Measurements from ENCODE around the gene ADAMTS17. TPM values are rescaled to one million over a fixed set of nuclear protein-coding genes. Genes with fewer than 3 reads are reported as not detected.

ADAMTS17 gene
- total RNA-seq, 1 experiment from 2014 or later = 7.7 TPM

DNA sequence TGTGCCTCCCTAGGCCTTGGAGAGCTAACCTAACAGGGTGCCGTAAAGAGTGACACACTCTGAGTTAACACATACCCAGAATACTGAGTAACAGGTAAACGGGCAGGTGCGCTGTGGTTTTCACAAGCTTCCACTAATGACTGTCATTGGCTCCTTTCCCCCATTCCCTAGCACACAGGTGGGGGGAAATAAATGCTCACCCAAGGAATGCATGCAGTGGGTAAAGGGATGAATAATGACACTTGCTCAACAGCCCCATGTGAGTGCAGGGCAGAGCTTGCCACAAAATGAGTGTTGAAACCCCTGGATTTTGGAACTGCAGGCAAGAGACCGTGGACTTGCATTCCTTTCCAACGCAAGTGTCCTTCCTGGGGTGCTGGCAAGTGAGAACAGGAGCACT, 57.6 kb downstream of the ADAMTS17 start:
- H3K27ac Mint-ChIP-seq (ENCODE audit: low read depth, unreplicated experiment) = peak overlapping the region; percentile 26
- ChIA-PET POLR2A (interaction anchor here (1.2 to 1.3 kb wide), 2 partner anchors 43 to 66 kb away, joined by 6 read pairs; no protein-coding TSS in a partner anchor), CTCF (no interaction called here)
- no TSS peak for BruUV-seq (replicated peaks)
- no peak overlapping the region for H3K4me3 Mint-ChIP-seq (ENCODE audit: unreplicated experiment)
- H3K4me1 Mint-ChIP-seq (ENCODE audit: insufficient read depth, unreplicated experiment) = peaks cover 14% of the 10 kb centered on the region
- intact Hi-C loops (cut with micrococcal nuclease) = no loop called here
- no peaks in the 10 kb centered on the region for H3K27me3 Mint-ChIP-seq (ENCODE audit: insufficient read depth, unreplicated experiment)
- DNase-seq (ENCODE audit: unreplicated experiment) = peak; percentile 64
- H3K9me3 Mint-ChIP-seq (ENCODE audit: unreplicated experiment) = peaks cover 1% of the 10 kb centered on the region
- peaks cover 9% of the 10 kb centered on the region for H3K36me3 Mint-ChIP-seq (ENCODE audit: insufficient read depth, unreplicated experiment)
- TF ChIP-seq, protein P1, sequence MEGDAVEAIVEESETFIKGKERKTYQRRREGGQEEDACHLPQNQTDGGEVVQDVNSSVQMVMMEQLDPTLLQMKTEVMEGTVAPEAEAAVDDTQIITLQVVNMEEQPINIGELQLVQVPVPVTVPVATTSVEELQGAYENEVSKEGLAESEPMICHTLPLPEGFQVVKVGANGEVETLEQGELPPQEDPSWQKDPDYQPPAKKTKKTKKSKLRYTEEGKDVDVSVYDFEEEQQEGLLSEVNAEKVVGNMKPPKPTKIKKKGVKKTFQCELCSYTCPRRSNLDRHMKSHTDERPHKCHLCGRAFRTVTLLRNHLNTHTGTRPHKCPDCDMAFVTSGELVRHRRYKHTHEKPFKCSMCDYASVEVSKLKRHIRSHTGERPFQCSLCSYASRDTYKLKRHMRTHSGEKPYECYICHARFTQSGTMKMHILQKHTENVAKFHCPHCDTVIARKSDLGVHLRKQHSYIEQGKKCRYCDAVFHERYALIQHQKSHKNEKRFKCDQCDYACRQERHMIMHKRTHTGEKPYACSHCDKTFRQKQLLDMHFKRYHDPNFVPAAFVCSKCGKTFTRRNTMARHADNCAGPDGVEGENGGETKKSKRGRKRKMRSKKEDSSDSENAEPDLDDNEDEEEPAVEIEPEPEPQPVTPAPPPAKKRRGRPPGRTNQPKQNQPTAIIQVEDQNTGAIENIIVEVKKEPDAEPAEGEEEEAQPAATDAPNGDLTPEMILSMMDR (IDR thresholded peaks at IDR 0.05; ENCODE audit: unreplicated experiment) = no peak

DNA sequence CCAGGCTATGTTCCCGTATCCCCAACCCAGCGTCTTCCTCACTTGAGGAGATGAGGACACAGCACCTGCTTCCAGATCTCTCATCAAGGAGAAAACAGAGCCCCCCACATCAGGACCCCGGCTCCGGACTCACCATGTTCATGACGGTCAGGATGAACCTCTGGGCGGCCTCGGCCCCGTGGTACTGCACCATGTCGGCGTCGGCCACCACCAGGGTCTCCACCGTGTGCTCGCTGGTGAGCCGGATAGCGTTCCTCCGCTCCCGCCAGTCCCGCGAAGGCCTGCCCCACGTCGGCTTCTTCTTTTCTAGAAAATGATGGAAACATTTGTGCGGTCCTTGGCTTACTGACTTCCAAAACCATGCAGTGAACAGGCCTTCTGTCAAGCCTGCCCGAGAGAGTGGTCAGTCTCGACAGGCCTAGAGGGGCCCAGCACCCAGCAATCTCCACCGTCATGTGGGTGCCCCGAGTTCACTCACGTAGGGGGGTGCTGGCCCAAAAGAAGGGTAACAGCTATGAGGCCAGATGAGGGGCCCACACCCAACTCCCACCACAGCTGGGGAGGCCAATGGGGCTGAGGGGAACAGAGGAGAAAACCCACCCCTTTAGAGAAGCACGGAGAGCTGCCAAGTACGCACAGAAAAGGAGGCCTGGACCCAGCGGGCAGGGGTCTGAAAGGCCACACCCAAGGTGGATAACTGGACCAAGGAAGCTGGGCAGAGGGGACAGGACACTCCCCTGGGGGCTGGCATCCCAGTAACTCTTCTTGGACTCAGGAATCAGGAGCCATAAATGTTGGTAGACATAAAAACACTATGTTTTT, 60.5 kb downstream of the ADAMTS17 start:
- TF ChIP-seq, protein P1 (IDR thresholded peaks at IDR 0.05; ENCODE audit: unreplicated experiment) = no peak
- no peak overlapping the region for H3K4me3 Mint-ChIP-seq (ENCODE audit: unreplicated experiment)
- H3K4me1 Mint-ChIP-seq (ENCODE audit: insufficient read depth, unreplicated experiment) = peaks cover 14% of the 10 kb centered on the region
- POLR2A ChIA-PET = interaction anchor here (0.6 kb wide), 1 partner anchor 243 kb away, joined by 3 read pairs; no protein-coding TSS in a partner anchor
- no peak overlapping the region for H3K27ac Mint-ChIP-seq (ENCODE audit: low read depth, unreplicated experiment)
- H3K9me3 Mint-ChIP-seq (ENCODE audit: unreplicated experiment) = no peaks in the 10 kb centered on the region
- H3K36me3 Mint-ChIP-seq (ENCODE audit: insufficient read depth, unreplicated experiment) = peaks cover 5% of the 10 kb centered on the region
- BruUV-seq (replicated peaks) = no TSS peak
- intact Hi-C loops (cut with micrococcal nuclease) = no loop called here
- H3K27me3 Mint-ChIP-seq (ENCODE audit: insufficient read depth, unreplicated experiment) = no peaks in the 10 kb centered on the region
- CTCF ChIA-PET = no interaction called here
- no peak for DNase-seq (ENCODE audit: unreplicated experiment)

DNA sequence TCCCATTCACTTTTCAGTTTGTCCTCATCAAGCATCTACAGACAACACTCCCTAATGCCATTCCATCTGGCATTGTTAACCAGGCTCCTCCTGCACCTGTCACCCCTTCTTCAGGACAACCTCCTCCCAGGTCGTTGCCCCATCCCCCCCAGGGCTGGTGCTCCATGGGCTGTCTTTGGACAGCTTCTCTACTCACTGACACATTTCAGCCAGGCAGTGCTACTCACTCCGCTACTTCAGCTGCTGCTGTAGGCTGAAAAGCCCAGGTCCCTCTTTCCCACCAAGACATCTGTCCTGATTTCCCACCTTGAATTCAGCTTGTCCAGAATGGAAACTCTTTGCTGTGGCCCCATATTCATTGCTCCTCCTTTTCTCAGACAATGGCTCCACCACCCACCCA, 61.9 kb downstream of the ADAMTS17 start:
- CTCF ChIA-PET = interaction anchor here (0.5 to 1.5 kb wide), 2 partner anchors 21 to 46 kb away, joined by 3 to 5 read pairs; no protein-coding TSS in a partner anchor
- Mint-ChIP-seq H3K27me3 (ENCODE audit: insufficient read depth, unreplicated experiment) (peaks cover 5% of the 10 kb centered on the region), H3K4me3 (ENCODE audit: unreplicated experiment) (no peak overlapping the region), H3K9me3 (ENCODE audit: unreplicated experiment) (no peaks in the 10 kb centered on the region), H3K27ac (ENCODE audit: low read depth, unreplicated experiment) (no peak overlapping the region), H3K36me3 (ENCODE audit: insufficient read depth, unreplicated experiment) (peaks cover 5% of the 10 kb centered on the region), H3K4me1 (ENCODE audit: insufficient read depth, unreplicated experiment) (peaks cover 14% of the 10 kb centered on the region)
- intact Hi-C loops (cut with micrococcal nuclease) = no loop called here
- TF ChIP-seq, protein P1 (IDR thresholded peaks at IDR 0.05; ENCODE audit: unreplicated experiment) = no peak
- POLR2A ChIA-PET = no interaction called here
- no peak for DNase-seq (ENCODE audit: unreplicated experiment)
- BruUV-seq (replicated peaks) = no TSS peak

DNA sequence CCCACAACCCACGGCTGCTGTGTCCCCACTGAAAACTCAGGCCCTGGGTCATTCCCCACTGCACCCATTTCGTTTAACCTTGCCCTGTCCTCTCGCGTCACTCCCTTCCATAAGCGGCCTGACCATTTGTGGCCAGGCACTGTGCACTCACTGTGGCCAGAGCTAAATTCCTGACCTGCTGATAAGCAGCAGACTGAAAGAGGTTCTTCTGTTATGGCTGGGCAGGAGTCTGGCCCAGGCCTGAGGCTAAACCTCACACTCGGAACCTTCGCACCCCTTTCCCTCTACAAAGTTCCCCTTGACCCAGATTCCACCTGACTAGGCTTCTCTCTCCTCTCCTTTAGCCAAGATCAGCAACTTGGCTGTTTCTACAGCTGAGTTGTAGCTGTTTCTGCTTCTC, 62.3 kb downstream of the ADAMTS17 start:
- peaks cover 8% of the 10 kb centered on the region for H3K27me3 Mint-ChIP-seq (ENCODE audit: insufficient read depth, unreplicated experiment)
- BruUV-seq (replicated peaks) = no TSS peak
- H3K36me3 Mint-ChIP-seq (ENCODE audit: insufficient read depth, unreplicated experiment) = peaks cover 5% of the 10 kb centered on the region
- no peak overlapping the region for H3K4me3 Mint-ChIP-seq (ENCODE audit: unreplicated experiment)
- ChIA-PET POLR2A (no interaction called here), CTCF (interaction anchor here (0.5 to 1.5 kb wide), 2 partner anchors 21 to 46 kb away, joined by 3 to 5 read pairs; no protein-coding TSS in a partner anchor)
- H3K9me3 Mint-ChIP-seq (ENCODE audit: unreplicated experiment) = no peaks in the 10 kb centered on the region
- no peak for DNase-seq (ENCODE audit: unreplicated experiment)
- intact Hi-C loops (cut with micrococcal nuclease) = no loop called here
- H3K4me1 Mint-ChIP-seq (ENCODE audit: insufficient read depth, unreplicated experiment) = peaks cover 10% of the 10 kb centered on the region
- TF ChIP-seq, protein P1 (IDR thresholded peaks at IDR 0.05; ENCODE audit: unreplicated experiment) = no peak
- no peak overlapping the region for H3K27ac Mint-ChIP-seq (ENCODE audit: low read depth, unreplicated experiment)

Data from MCF 10A (cell line).